HCT116 (cell line): Measurements from ENCODE around the gene TLN1. TPM values are rescaled to one million over a fixed set of nuclear protein-coding genes. Genes with fewer than 3 reads are reported as not detected.

Source experiments
- ATAC-seq: fragments of 200-7000 bp; cut with Tn5 transposase; 2 replicates; pipeline ENCODE4 v1.9.1; 2020; ENCODE audit warnings: mild to moderate bottlenecking, moderate library complexity
- BruUV-seq: library from RNA; stranded (reverse); fragments of 400-500 nt; replicated peaks from 2 replicates; lab custom pipeline; 2021; lab: Mats Ljungman, UMichigan
- CTCF ChIA-PET: fragments of 300-600 bp; sonication (Branson Sonifier 250); formaldehyde crosslinking; loops from one replicate; lab custom pipeline; 2021; ENCODE audit warnings: antibody characterized with exemption; lab: Charles Lee
- POLR2A ChIA-PET: fragments of 300-600, 350-600 bp; sonication (Branson Sonifier 250); formaldehyde crosslinking; loops from one replicate; lab custom pipeline; 2021; ENCODE audit warnings: antibody characterized with exemption; lab: Charles Lee
- RAD21 ChIA-PET, 2 experiments: fragments of 300-600 bp; sonication (Branson Sonifier 250); formaldehyde crosslinking; loops; one replicate each; lab custom pipeline; 2023; ENCODE audit warnings: low total read pairs in 2 of 2; ENCODE audit not compliant: uncharacterized antibody in 2 of 2, unreplicated experiment in 2 of 2, low non-redundant PET in 1 of 2; lab: Charles Lee
- DNase-seq: peaks from one replicate; pipeline ENCODE4 v3.0.0-alpha.2; 2010; ENCODE audit warnings: low read depth, low spot score
- H2AFZ ChIP-seq: fragments of 200-600 bp; shearing (Covaris generic), sonication (generic); 2 replicates; pipeline ENCODE4 v1.6.1; 2017; ENCODE audit warnings: low read depth, mixed run types, mixed read lengths, antibody characterized with exemption, low read length; ENCODE audit not compliant: poor library complexity, severe bottlenecking
- H3K27ac ChIP-seq: 2 replicates; pipeline ENCODE4 v1.5.1; 2012; ENCODE audit warnings: low read depth, low read length
- H3K27me3 ChIP-seq: fragments of 200-600 bp; sonication (generic); 2 replicates; pipeline ENCODE4 v1.6.1; 2016; ENCODE audit warnings: mixed run types, low read length, mixed read lengths; ENCODE audit not compliant: insufficient read depth
- H3K36me3 ChIP-seq, 2 experiments: fragments of 200-500 bp in 1 of 2; fragments of 200-600 bp in 1 of 2; sonication (Bioruptor generic) in 1 of 2; sonication (generic) in 1 of 2; 2 replicates each; pipeline versions ENCODE4 v1.5.1 to v1.6.1; 2014 to 2016; ENCODE audit warnings: low read length in 2 of 2, inconsistent platforms in 1 of 2, mixed read lengths in 1 of 2, mixed run types in 1 of 2; ENCODE audit not compliant: insufficient read depth in 2 of 2, control insufficient read depth in 1 of 2
- H3K4me1 ChIP-seq, 2 experiments: fragments of 200-600 bp in 1 of 2; sonication (generic) in 1 of 2; 2 replicates each; pipeline versions ENCODE4 v1.5.1 to v1.6.1; 2012 to 2017; ENCODE audit warnings: low read length in 2 of 2, inconsistent platforms in 1 of 2, mild to moderate bottlenecking in 1 of 2, mixed read lengths in 1 of 2, mixed run types in 1 of 2, moderate library complexity in 1 of 2; ENCODE audit not compliant: insufficient read depth in 2 of 2, control insufficient read depth in 1 of 2
- H3K4me2 ChIP-seq: fragments of 200-600 bp; sonication (generic); 2 replicates; pipeline ENCODE4 v1.6.1; 2017; ENCODE audit warnings: mixed run types, low read length, mixed read lengths
- H3K4me3 ChIP-seq, 2 experiments: fragments of 200-600 bp in 1 of 2; sonication (generic) in 1 of 2; replicated peaks in 1 of 2; 2 replicates each; pipeline ENCODE4 v1.5.1; 2011 to 2016; ENCODE audit warnings: low read length in 2 of 2, control low read depth in 1 of 2, low read depth in 1 of 2, mild to moderate bottlenecking in 1 of 2, mixed read lengths in 1 of 2, mixed run types in 1 of 2
- H3K79me2 ChIP-seq: fragments of 200-600 bp; sonication (generic); 2 replicates; pipeline ENCODE4 v1.6.1; 2017; ENCODE audit warnings: mild to moderate bottlenecking, mixed run types, low read length, moderate library complexity, mixed read lengths; ENCODE audit not compliant: insufficient read depth
- H3K9ac ChIP-seq: fragments of 200-600 bp; sonication (generic); 2 replicates; pipeline ENCODE4 v1.6.1; 2016; ENCODE audit warnings: low read length, mixed read lengths
- H3K9me2 ChIP-seq: fragments of 200-600 bp; sonication (generic), shearing (Covaris generic); 2 replicates; pipeline ENCODE4 v1.6.1; 2017; ENCODE audit warnings: mixed run types, mild to moderate bottlenecking, moderate library complexity; ENCODE audit not compliant: insufficient read depth
- H3K9me3 ChIP-seq, 2 experiments: fragments of 200-500 bp in 1 of 2; fragments of 200-600 bp in 1 of 2; sonication (Bioruptor generic) in 1 of 2; sonication (generic) in 1 of 2; 2 replicates each; pipeline ENCODE4 v1.6.1; 2014 to 2017; ENCODE audit warnings: low read length in 2 of 2, mixed read lengths in 2 of 2, inconsistent platforms in 1 of 2, low read depth in 1 of 2, mild to moderate bottlenecking in 1 of 2, mixed run types in 1 of 2, moderate library complexity in 1 of 2; ENCODE audit not compliant: control insufficient read depth in 1 of 2, insufficient read depth in 1 of 2
- H4K20me1 ChIP-seq: fragments of 200-600 bp; sonication (generic), shearing (Covaris generic); 2 replicates; pipeline ENCODE4 v1.6.1; 2017; ENCODE audit warnings: mixed run types, mild to moderate bottlenecking, moderate library complexity; ENCODE audit not compliant: insufficient read depth
- ATF3 ChIP-seq: IDR thresholded peaks from 2 replicates; pipeline ENCODE4 v1.6.1; 2012
- CBX3 ChIP-seq: IDR thresholded peaks from 2 replicates; pipeline ENCODE4 v1.6.1; 2012; ENCODE audit warnings: low read depth
- CEBPB ChIP-seq: IDR thresholded peaks from 2 replicates; pipeline ENCODE4 v1.6.1; 2012; ENCODE audit warnings: low read depth
- EGR1 ChIP-seq: IDR thresholded peaks from 2 replicates; pipeline ENCODE4 v1.6.1; 2012; ENCODE audit warnings: low read depth
- ELF1 ChIP-seq: IDR thresholded peaks from 2 replicates; pipeline ENCODE4 v1.6.1; 2012; ENCODE audit warnings: low read depth, borderline replicate concordance
- EZH2phosphoT487 ChIP-seq: fragments of 200-600 bp; IDR thresholded peaks from 2 replicates; pipeline ENCODE4 v1.6.1; 2018; ENCODE audit warnings: antibody characterized with exemption, borderline replicate concordance
- FOSL1 ChIP-seq: IDR thresholded peaks from 2 replicates; pipeline ENCODE4 v1.6.1; 2012; ENCODE audit warnings: low read depth
- JUND ChIP-seq: IDR thresholded peaks from 2 replicates; pipeline ENCODE4 v1.6.1; 2012
- MAX ChIP-seq: IDR thresholded peaks from 2 replicates; pipeline ENCODE4 v1.6.1; 2012
- POLR2A ChIP-seq: IDR thresholded peaks from 2 replicates; pipeline ENCODE4 v1.7.0; 2011; ENCODE audit warnings: borderline replicate concordance; ENCODE audit not compliant: insufficient read depth, insufficient read length; ENCODE audit errors: extremely low read depth
- POLR2AphosphoS5 ChIP-seq: IDR thresholded peaks from 2 replicates; pipeline ENCODE4 v1.6.1; 2011; ENCODE audit warnings: mild to moderate bottlenecking, low read depth, low read length, moderate library complexity
- RAD21 ChIP-seq: IDR thresholded peaks from 2 replicates; pipeline ENCODE4 v1.6.1; 2012; ENCODE audit warnings: low read depth, mild to moderate bottlenecking
- SIN3A ChIP-seq: IDR thresholded peaks from 2 replicates; pipeline ENCODE4 v1.6.1; 2012; ENCODE audit warnings: low read depth
- SP1 ChIP-seq: IDR thresholded peaks from 2 replicates; pipeline ENCODE4 v1.6.1; 2012; ENCODE audit warnings: low read depth
- SRF ChIP-seq: IDR thresholded peaks from 2 replicates; pipeline ENCODE4 v1.6.1; 2012; ENCODE audit warnings: low read depth
- TCF7L2 ChIP-seq: IDR thresholded peaks from 2 replicates; pipeline ENCODE4 v1.7.0; 2011; ENCODE audit warnings: borderline replicate concordance, inconsistent platforms; ENCODE audit not compliant: insufficient read depth, insufficient read length; ENCODE audit errors: extremely low read depth
- YY1 ChIP-seq: IDR thresholded peaks from 2 replicates; pipeline ENCODE4 v1.6.1; 2011; ENCODE audit warnings: low read length, low read depth, moderate library complexity, mild to moderate bottlenecking; ENCODE audit not compliant: insufficient replicate concordance; ENCODE audit errors: extremely low read depth
- ZFX ChIP-seq: fragments of 450-650 bp; IDR thresholded peaks from 2 replicates; pipeline ENCODE4 v1.6.1; 2017
- ZNF274 ChIP-seq: fragments of 200-500 bp; sonication (Bioruptor generic); IDR thresholded peaks from 2 replicates; pipeline ENCODE4 v1.6.1; 2014; ENCODE audit warnings: mild to moderate bottlenecking, low read depth, low read length, inconsistent platforms
- intact Hi-C: fragments of 100-400 bp; cut with micrococcal nuclease; formaldehyde crosslinking; loops from 2 replicates; pipeline ENCODE4 v1.10.0; 2022
- total RNA-seq: library from RNA; stranded (reverse); gene quantifications from one replicate; pipeline ENCODE4 v1.2.1, GENCODE V29; 2021; ENCODE audit not compliant: unreplicated experiment
- TF ChIP-seq, protein P1 (sequence below): IDR thresholded peaks from 2 replicates; pipeline ENCODE4 v1.6.1; 2012; ENCODE audit warnings: low read depth

The TLN1 gene
- total RNA-seq, 1 experiment from 2014 or later, result 144 TPM

GRCh38 chr9:35656348-35656747 lies 75.6 kb downstream of the TLN1 start:
- POLR2A ChIA-PET, result interaction anchor here (0.6 kb wide), 1 partner anchor 576 kb away, joined by 5 read pairs; the partner anchor contains the start of gene FANCG
- H3K27ac ChIP-seq, result no peak overlapping the region
- ATAC-seq (no peak), DNase-seq (no peak)
- H4K20me1 ChIP-seq, result no peaks in the 10 kb centered on the region
- H3K4me3 ChIP-seq, result no peak overlapping the region
- RAD21 ChIA-PET, result no interaction called here
- no peak overlapping the region for H2AFZ ChIP-seq
- peaks cover 10 to 39% of the 10 kb centered on the region in 2 experiments; a peak in 3 of 4 replicates for H3K4me1 ChIP-seq
- CTCF ChIA-PET, result interaction anchor here (1.4 to 2.6 kb wide), 2 partner anchors 9 to 79 kb away, joined by 4 to 12 read pairs; no protein-coding TSS in a partner anchor
- H3K9me3 ChIP-seq, result no peaks in the 10 kb centered on the region
- no TSS peak for BruUV-seq
- H3K9me2 ChIP-seq, result no peaks in the 10 kb centered on the region
- no peak for TF ChIP-seq ZFX
- H3K36me3 ChIP-seq, result peaks cover 2 to 10% of the 10 kb centered on the region in 2 experiments; a peak in 2 of 4 replicates
- no peak overlapping the region for H3K9ac ChIP-seq
- H3K79me2 ChIP-seq, result no peaks in the 10 kb centered on the region
- no peak overlapping the region for H3K4me2 ChIP-seq
- H3K27me3 ChIP-seq, result no peaks in the 10 kb centered on the region
- intact Hi-C loops, result loop anchor here (2.0 to 10.0 kb wide), 3 partner anchors 34 to 542 kb away; partner anchors contain the start of genes ATOSB and TESK1

GRCh38 chr9:35653611-35654010 lies 78.4 kb downstream of the TLN1 start:
- ChIA-PET POLR2A (no interaction called here), CTCF (no interaction called here)
- intact Hi-C loops, result loop anchor here (10.0 kb wide), 1 partner anchor 539 kb away; the partner anchor contains the start of gene ATOSB

More at GRCh38 chr9:35653611-35654010, 78.4 kb downstream of the TLN1 start:
- ATAC-seq, result no peak
- TF ChIP-seq MAX (no peak), FOSL1 (no peak), POLR2A (no peak), POLR2AphosphoS5 (no peak), ELF1 (no peak), CEBPB (no peak), JUND (no peak), ZNF274 (no peak), EZH2phosphoT487 (no peak), ATF3 (no peak), YY1 (no peak), ZFX (no peak), CBX3 (no peak), SRF (no peak), EGR1 (no peak), RAD21 (no peak), SP1 (no peak), TCF7L2 (no peak), SIN3A (no peak)
- TF ChIP-seq, protein P1, sequence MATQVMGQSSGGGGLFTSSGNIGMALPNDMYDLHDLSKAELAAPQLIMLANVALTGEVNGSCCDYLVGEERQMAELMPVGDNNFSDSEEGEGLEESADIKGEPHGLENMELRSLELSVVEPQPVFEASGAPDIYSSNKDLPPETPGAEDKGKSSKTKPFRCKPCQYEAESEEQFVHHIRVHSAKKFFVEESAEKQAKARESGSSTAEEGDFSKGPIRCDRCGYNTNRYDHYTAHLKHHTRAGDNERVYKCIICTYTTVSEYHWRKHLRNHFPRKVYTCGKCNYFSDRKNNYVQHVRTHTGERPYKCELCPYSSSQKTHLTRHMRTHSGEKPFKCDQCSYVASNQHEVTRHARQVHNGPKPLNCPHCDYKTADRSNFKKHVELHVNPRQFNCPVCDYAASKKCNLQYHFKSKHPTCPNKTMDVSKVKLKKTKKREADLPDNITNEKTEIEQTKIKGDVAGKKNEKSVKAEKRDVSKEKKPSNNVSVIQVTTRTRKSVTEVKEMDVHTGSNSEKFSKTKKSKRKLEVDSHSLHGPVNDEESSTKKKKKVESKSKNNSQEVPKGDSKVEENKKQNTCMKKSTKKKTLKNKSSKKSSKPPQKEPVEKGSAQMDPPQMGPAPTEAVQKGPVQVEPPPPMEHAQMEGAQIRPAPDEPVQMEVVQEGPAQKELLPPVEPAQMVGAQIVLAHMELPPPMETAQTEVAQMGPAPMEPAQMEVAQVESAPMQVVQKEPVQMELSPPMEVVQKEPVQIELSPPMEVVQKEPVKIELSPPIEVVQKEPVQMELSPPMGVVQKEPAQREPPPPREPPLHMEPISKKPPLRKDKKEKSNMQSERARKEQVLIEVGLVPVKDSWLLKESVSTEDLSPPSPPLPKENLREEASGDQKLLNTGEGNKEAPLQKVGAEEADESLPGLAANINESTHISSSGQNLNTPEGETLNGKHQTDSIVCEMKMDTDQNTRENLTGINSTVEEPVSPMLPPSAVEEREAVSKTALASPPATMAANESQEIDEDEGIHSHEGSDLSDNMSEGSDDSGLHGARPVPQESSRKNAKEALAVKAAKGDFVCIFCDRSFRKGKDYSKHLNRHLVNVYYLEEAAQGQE, result no peak
- Histone ChIP-seq H3K27me3 (no peaks in the 10 kb centered on the region), H3K4me1 (peaks cover 5 to 21% of the 10 kb centered on the region in 2 experiments; a peak in 3 of 4 replicates), H3K79me2 (no peaks in the 10 kb centered on the region), H4K20me1 (no peaks in the 10 kb centered on the region), H2AFZ (no peak overlapping the region), H3K4me3 (no peak overlapping the region), H3K9me3 (no peaks in the 10 kb centered on the region), H3K9ac (no peak overlapping the region), H3K27ac (no peak overlapping the region), H3K9me2 (no peaks in the 10 kb centered on the region), H3K4me2 (no peak overlapping the region), H3K36me3 (no peaks in the 10 kb centered on the region)
- no TSS peak for BruUV-seq
- RAD21 ChIA-PET, result interaction anchor here in 1 of 2 experiments (0.7 kb wide), 1 partner anchor 115 kb away, joined by 3 read pairs; no protein-coding TSS in a partner anchor
- no peak for DNase-seq
